K562 (cell line): ENCODE measurements around the gene SIRT7. TPM values are rescaled to one million over a fixed set of nuclear protein-coding genes. Genes with fewer than 3 reads are reported as not detected.

Experiments
- ATAC-seq: fragments of 200-7000 bp; cut with Tn5 transposase; 3 replicates; pipeline ENCODE4 v1.9.1; 2020; ENCODE audit warnings: moderate library complexity
- BruUV-seq: library from RNA; stranded (reverse); fragments of 400-500 nt; replicated peaks from 2 replicates; lab custom pipeline; 2021; lab: Mats Ljungman, UMichigan
- CTCF ChIA-PET: fragments of 300-600 bp; formaldehyde crosslinking; extraction: SDS; loops from one replicate; lab custom pipeline; 2021; ENCODE audit warnings: low intra/inter-chr PET ratio; lab: Yijun Ruan, JAX
- POLR2A ChIA-PET: fragments of 300-600, 350-650 bp; sonication (Branson Sonifier 250); formaldehyde crosslinking; extraction: SDS; loops from one replicate; lab custom pipeline; 2021; ENCODE audit warnings: antibody characterized with exemption, inconsistent platforms; lab: Yijun Ruan, JAX
- DNase-seq, 4 experiments: peaks; one replicate each; pipeline versions ENCODE4 v3.0.0 to v3.0.0-alpha.2; 2011 to 2018; ENCODE audit warnings: low spot score in 3 of 4, mixed read lengths in 3 of 4; ENCODE audit errors: extremely low read depth in 1 of 4
- FAIRE-seq: peaks from 2 replicates; lab custom pipeline; 2011; peaks lifted over from hg19 to GRCh38; lab: Jason Lieb, UNC
- H2AFZ ChIP-seq: 2 replicates; pipeline ENCODE4 v1.6.0; 2011; ENCODE audit warnings: low read depth, low read length, control low read depth, inconsistent platforms
- H3K27ac ChIP-seq: fragments of 200-600 bp; 3 replicates; pipeline ENCODE4 v1.8.0; 2011; ENCODE audit warnings: low read depth, mild to moderate bottlenecking, control low read depth, inconsistent platforms, low read length, moderate library complexity, mixed read lengths; ENCODE audit errors: extremely low read depth
- H3K27me3 ChIP-seq, 2 experiments: fragments of 300-600 bp in 1 of 2; 2 replicates in 1 of 2; 3 replicates in 1 of 2; pipeline versions ENCODE4 v1.6.0 to v1.8.0; 2011; ENCODE audit warnings: inconsistent platforms in 2 of 2, low read length in 2 of 2, mild to moderate bottlenecking in 1 of 2, mixed read lengths in 1 of 2, moderate library complexity in 1 of 2; ENCODE audit not compliant: control insufficient read depth in 2 of 2, insufficient read depth in 2 of 2
- H3K36me3 ChIP-seq: fragments of 300-600 bp; 3 replicates; pipeline ENCODE4 v1.8.0; 2011; ENCODE audit warnings: mild to moderate bottlenecking, low read length, inconsistent platforms; ENCODE audit not compliant: control insufficient read depth, insufficient read depth
- H3K4me1 ChIP-seq, 2 experiments: fragments of 200-600 bp in 1 of 2; replicated peaks in 1 of 2; 2 replicates in 1 of 2; 3 replicates in 1 of 2; pipeline versions ENCODE4 v1.5.1 to v1.8.0; 2011; ENCODE audit warnings: inconsistent platforms in 2 of 2, low read length in 2 of 2, mild to moderate bottlenecking in 1 of 2, mixed read lengths in 1 of 2, moderate library complexity in 1 of 2; ENCODE audit not compliant: control insufficient read depth in 2 of 2, insufficient read depth in 2 of 2
- H3K4me2 ChIP-seq: 2 replicates; pipeline ENCODE4 v1.6.1; 2011; ENCODE audit warnings: low read length, control low read depth, inconsistent platforms, mixed read lengths; ENCODE audit not compliant: insufficient read depth
- H3K4me3 ChIP-seq: fragments of 200-600 bp; sonication (generic), shearing (Covaris generic); 2 replicates; pipeline ENCODE4 v1.5.1; 2016; ENCODE audit warnings: control low read depth, inconsistent platforms
- H3K79me2 ChIP-seq: fragments of 200-600 bp; 3 replicates; pipeline ENCODE4 v1.8.0; 2011; ENCODE audit warnings: low read length, inconsistent platforms; ENCODE audit not compliant: control insufficient read depth, insufficient read depth
- H3K9ac ChIP-seq, 2 experiments: 2 replicates each; pipeline versions ENCODE4 v1.6.0 to v1.6.1; 2011; ENCODE audit warnings: low read depth in 2 of 2, low read length in 2 of 2, control low read depth in 1 of 2, inconsistent platforms in 1 of 2, mild to moderate bottlenecking in 1 of 2, mixed read lengths in 1 of 2; ENCODE audit not compliant: insufficient read depth in 1 of 2
- H3K9me1 ChIP-seq: one replicate; pipeline ENCODE4 v1.6.0; 2011; ENCODE audit warnings: inconsistent platforms, mild to moderate bottlenecking, low read length, moderate library complexity; ENCODE audit not compliant: control insufficient read depth, insufficient read depth
- H3K9me3 ChIP-seq: replicated peaks from 2 replicates; pipeline ENCODE4 v1.5.1; 2011; ENCODE audit warnings: low read depth, low read length, inconsistent platforms; ENCODE audit not compliant: control insufficient read depth, insufficient read depth
- H4K20me1 ChIP-seq: replicated peaks from 2 replicates; pipeline ENCODE4 v1.6.1; 2011; ENCODE audit warnings: low read length, inconsistent platforms, mixed read lengths; ENCODE audit not compliant: control insufficient read depth, insufficient read depth
- ADNP ChIP-seq: fragments of 200-800 bp; sonication (Bioruptor generic); IDR thresholded peaks from 2 replicates; pipeline ENCODE4 v1.6.1; 2016; ENCODE audit warnings: missing genetic modification characterization, missing compliant biosample characterization
- MTA3 ChIP-seq: fragments of 450-650 bp; formaldehyde crosslinking; IDR thresholded peaks from 2 replicates; pipeline ENCODE4 v1.6.1; 2017; ENCODE audit warnings: mild to moderate bottlenecking, borderline replicate concordance
- MTF1 ChIP-seq: fragments of 250-450 bp; sonication (Bioruptor Pico); IDR thresholded peaks from 2 replicates; pipeline ENCODE4 v1.9.0; 2021; ENCODE audit warnings: moderate library complexity, mild to moderate bottlenecking, inconsistent platforms, borderline replicate concordance
- POLR2A ChIP-seq: fragments of 450-650 bp; conservative IDR thresholded peaks from 2 replicates; pipeline ENCODE4 v1.6.1; 2016
- POLR2AphosphoS2 ChIP-seq: IDR thresholded peaks from 2 replicates; pipeline ENCODE4 v1.6.1; 2012; ENCODE audit warnings: low read length, improper control_type of control experiment
- RBFOX2 ChIP-seq: fragments of 200-400 bp; formaldehyde crosslinking; IDR thresholded peaks from 2 replicates; pipeline ENCODE4 v1.6.1; 2017; ENCODE audit warnings: low read depth, mild to moderate bottlenecking, low read length, moderate library complexity
- WGBS: fragments of 100-300 bp; shearing (Covaris generic); methylation state at CpG from one replicate; pipeline ENCODE4 v1.1.6; 2016; ENCODE audit warnings: low coverage, mixed read lengths; ENCODE audit not compliant: insufficient coverage; ENCODE audit errors: missing lambda C conversion rate; 5-methylcytosine and 5-hydroxymethylcytosine counted together
- in situ Hi-C: fragments of 300-500 bp; cut with MboI; formaldehyde crosslinking; loops from 4 replicates; pipeline ENCODE4 v1.15.0; 2018; ENCODE audit warnings: inconsistent platforms, mixed read lengths
- intact Hi-C: fragments of 100-400 bp; cut with micrococcal nuclease; formaldehyde crosslinking; loops from 2 replicates; pipeline ENCODE4 v1.14.2; 2022
- polyA plus RNA-seq, 8 experiments: library from polyadenylated mRNA; depleted of rRNA in 4 of 8; stranded (reverse) in 5 of 8; unstranded in 3 of 8; fragments of >200 nt; fragmentation: Nextera tagmentation in 2 of 8; fragmentation: Illumina TruSeq in 1 of 8; extraction: Ambion mirVana in 2 of 8; extraction: Trizol in 1 of 8; gene quantifications; 2 replicates each; pipeline versions ENCODE4 v1.2.1 to v1.2.3, GENCODE V29; 2011 to 2014; ENCODE audit warnings: inconsistent platforms in 1 of 8, missing spikeins in 1 of 8
- total RNA-seq, 7 experiments: library from RNA; depleted of rRNA in 6 of 7; stranded (reverse); fragments of >200 nt in 6 of 7; fragmentation: Illumina TruSeq in 2 of 7; extraction: Trizol in 2 of 7; gene quantifications; 2 replicates each; pipeline versions ENCODE4 v1.2.1 to v1.2.3, GENCODE V29; 2011 to 2021; ENCODE audit warnings: low replicate concordance in 1 of 7

Gene SIRT7
- total and polyA plus RNA-seq, 9 of the 15 experiments (the other 6 are each of a cell fraction or from before 2014, with no cell fraction given), result 1.6 to 54.8 (median 20.3) TPM

DNA sequence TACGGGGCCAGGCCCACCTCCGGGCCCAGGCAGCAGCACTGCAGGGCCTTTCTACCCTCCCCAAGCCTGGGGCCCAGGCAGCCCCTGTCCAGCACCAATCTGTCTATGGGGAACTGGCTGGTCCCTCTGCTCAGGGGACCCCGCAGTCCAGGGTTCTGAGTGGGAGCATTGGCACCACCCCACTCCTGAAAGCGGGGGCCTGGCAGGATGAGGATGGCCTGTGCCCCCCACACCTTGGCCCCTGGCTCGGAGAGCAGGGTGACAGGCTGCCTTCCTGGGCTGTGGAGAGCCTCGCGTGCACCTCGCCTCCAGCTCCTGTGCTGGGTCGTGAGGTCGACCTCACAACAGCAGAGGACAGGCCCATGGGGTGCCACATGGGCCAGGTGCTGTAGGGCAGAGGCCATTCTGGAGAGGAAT lies 14.6 kb downstream of the SIRT7 start:
- CTCF ChIA-PET, result no interaction called here
- no peak for FAIRE-seq
- Histone ChIP-seq H3K9ac (peak overlapping the region in 1 of 2 experiments; percentile 68; a peak in 2 of 4 replicates), H3K79me2 (no peaks in the 10 kb centered on the region), H3K9me1 (no peaks in the 10 kb centered on the region)
- in situ Hi-C loops, result no loop called here
- TF ChIP-seq ADNP (tag) (no peak), MTF1 (CRISPR knock-in tag) (no peak), MTA3 (0 out of 2 replicates have a peak, but pooled peaks have one; percentile 24), RBFOX2 (peak; percentile 45), POLR2A (0 out of 2 replicates have a peak, but pooled peaks have one; percentile 10), POLR2AphosphoS2 (0 out of 2 replicates have a peak, but pooled peaks have one; percentile 74)
- TF ChIP-seq, all 486 proteins: peak for 4
- intact Hi-C loops, result no loop called here
- DNase-seq, result no peak
- Histone ChIP-seq H3K9me3 (no peaks in the 10 kb centered on the region), H4K20me1 (peaks cover 5% of the 10 kb centered on the region; the same call in 1 of the 2 replicates), H3K4me3 (no peak overlapping the region), H3K27ac (no peak overlapping the region), H3K27me3 (no peaks in the 10 kb centered on the region), H3K36me3 (peaks cover 74% of the 10 kb centered on the region; the same call in 2 of the 3 replicates), H3K4me2 (no peak overlapping the region), H3K4me1 (peaks cover 10 to 92% of the 10 kb centered on the region in 2 experiments), H2AFZ (no peak overlapping the region)
- 80% methylated on average over 6 of the region's 10 CpGs for WGBS
- BruUV-seq, result no TSS peak
- peak; percentile 4; the same call in 2 of the 3 replicates for ATAC-seq
- POLR2A ChIA-PET, result interaction anchor here (0.6 to 1.7 kb wide), 3 partner anchors 14 to 31 kb away, joined by 4 to 10 read pairs (median 6); no protein-coding TSS in a partner anchor
